Measurements from ENCODE around the gene CCDC187.

- TF ChIP-seq CTCF (IDR thresholded peaks at IDR 0.05) (no peak), POLR2A (IDR thresholded peaks at IDR 0.05) (no peak)
These were observed 22.3 kb upstream of the CCDC187 start for GRCh38 chr9:136326061-136326760.

All from right lobe of liver (tissue), 4 donors.